NOMO-1 treated with dmso at 0.1 percent for 144 hours (cell line): ENCODE results near the gene AHCY.

ENCODE experiments used
- DNase-seq: peaks from one replicate; lab custom pipeline; 2025; ENCODE audit not compliant: unreplicated experiment; lab: John Stamatoyannopoulos, UW

The AHCY gene

GRCh38 chr20:34324541-34324940, 21.4 kb upstream of the AHCY start:
- DNase-seq: no peak

GRCh38 chr20:34322267-34323105, 19.3 kb upstream of the AHCY start:
- no peak for DNase-seq

- DNase-seq: no peak
Measured at GRCh38 chr20:34320861-34321260, 17.7 kb upstream of the AHCY start.

GRCh38 chr20:34318609-34319443, 15.7 kb upstream of the AHCY start:
- DNase-seq: no peak

- DNase-seq: no peak
Measured at GRCh38 chr20:34316196-34316814, 13.2 kb upstream of the AHCY start.

- no peak for DNase-seq
Measured at GRCh38 chr20:34315236-34315635, 12.1 kb upstream of the AHCY start.

GRCh38 chr20:34312544-34313217, 9.5 kb upstream of the AHCY start:
- peak; percentile 45 for DNase-seq

- no peak for DNase-seq
Measured at GRCh38 chr20:34312024-34312460, 8.9 kb upstream of the AHCY start.

- no peak for DNase-seq
Measured at GRCh38 chr20:34311118-34312023, 8.2 kb upstream of the AHCY start.

- DNase-seq: no peak
Measured at GRCh38 chr20:34310481-34311117, 7.4 kb upstream of the AHCY start.

GRCh38 chr20:34309691-34310090, 6.5 kb upstream of the AHCY start:
- DNase-seq: no peak

GRCh38 chr20:34305333-34306230, 2.4 kb upstream of the AHCY start:
- DNase-seq: peak; percentile 41

- no peak for DNase-seq
Measured at GRCh38 chr20:34302312-34302722, 838 bp downstream of the AHCY start.

- DNase-seq: no peak
Measured at GRCh38 chr20:34301587-34302311, 1.4 kb downstream of the AHCY start.

GRCh38 chr20:34300809-34301586, 2.2 kb downstream of the AHCY start:
- DNase-seq: no peak

- no peak for DNase-seq
Measured at GRCh38 chr20:34300256-34300806, 2.8 kb downstream of the AHCY start.
